Stomach (tissue), 4 donors: ENCODE measurements around the gene ZMAT3.

Experiments
- CTCF ChIP-seq, 7 experiments: fragments of 450-650 bp in 4 of 7; fragments of 200-600 bp in 3 of 7; sonication (generic) in 3 of 7; IDR thresholded peaks; one replicate each; pipeline ENCODE4 v1.5.1; 2016 to 2019; ENCODE audit warnings: antibody characterized with exemption in 7 of 7, control low read depth in 2 of 7, mild to moderate bottlenecking in 1 of 7
- EP300 ChIP-seq: sonication (generic); formaldehyde crosslinking; IDR thresholded peaks from one replicate; pipeline ENCODE4 v1.6.1; 2017; ENCODE audit warnings: antibody characterized with exemption
- POLR2AphosphoS5 ChIP-seq, 3 donors: sonication (generic); formaldehyde crosslinking; IDR thresholded peaks; one replicate each; pipeline ENCODE4 v1.6.1; 2016; ENCODE audit warnings: antibody characterized with exemption in 3 of 3

GRCh38 chr3:179046497-179047353 is 24.9 kb downstream of the ZMAT3 start:
- no peak for TF ChIP-seq CTCF (IDR thresholded peaks at IDR 0.05)
- TF ChIP-seq EP300 = no peak
- no peak for TF ChIP-seq POLR2AphosphoS5 (IDR thresholded peaks at IDR 0.05)
